ENCODE data around the gene ZDHHC3. TPM values are rescaled to one million over a fixed set of nuclear protein-coding genes. Genes with fewer than 3 reads are reported as not detected.

Gene ZDHHC3
- total RNA-seq, 1 experiment from 2014 or later = 122 TPM

- ATAC-seq (no peak), DNase-seq (no peak)
- H3K9ac ChIP-seq (ENCODE audit: low read length) = no peak overlapping the region
- peaks cover 12% of the 10 kb centered on the region; the same call in 1 of the 2 replicates for H4K20me1 ChIP-seq (ENCODE audit: low read length)
- intact Hi-C loops (cut with micrococcal nuclease) = loop anchor here (10.0 kb wide), 1 partner anchor 447 kb away; no protein-coding TSS in a partner anchor
- H3K4me1 ChIP-seq (ENCODE audit: insufficient read depth, low read length) = peaks cover 61% of the 10 kb centered on the region
- H3K36me3 ChIP-seq (ENCODE audit: low read depth, low read length) = peaks cover 4% of the 10 kb centered on the region; the same call in 1 of the 2 replicates
- no TSS peak for BruUV-seq (replicated peaks)
- POLR2A ChIA-PET (ENCODE audit: unreplicated experiment) = no interaction called here
- no peak for TF ChIP-seq EZH2 (IDR thresholded peaks at IDR 0.05; ENCODE audit: low read length, unreplicated experiment)
- no peak for TF ChIP-seq CTCF (conservative IDR thresholded peaks at IDR 0.05; ENCODE audit: low read depth, low read length)
- no peak for TF ChIP-seq EZH2phosphoT487 (IDR thresholded peaks at IDR 0.05; ENCODE audit: borderline replicate concordance, low read length)
- no peak overlapping the region for H2AFZ ChIP-seq (ENCODE audit: low read length)
- H3K4me3 ChIP-seq (ENCODE audit: low read length) = no peak overlapping the region
- CTCF ChIA-PET = no interaction called here
- no peaks in the 10 kb centered on the region for H3K9me2 ChIP-seq (replicated peaks; ENCODE audit: low read length)
- H3K27ac ChIP-seq (ENCODE audit: low read length) = no peak overlapping the region
- H3F3A ChIP-seq (ENCODE audit: low read length, unreplicated experiment) = peaks cover 4% of the 10 kb centered on the region
- H3K9me3 ChIP-seq (ENCODE audit: low read length) = no peaks in the 10 kb centered on the region
- no peak overlapping the region for H3K4me2 ChIP-seq (ENCODE audit: low read length)
- no peaks in the 10 kb centered on the region for H3K27me3 ChIP-seq (ENCODE audit: low read length)
- H3K79me2 ChIP-seq (ENCODE audit: low read length) = peaks cover 90% of the 10 kb centered on the region
Measured at GRCh38 chr3:44981751-44982150, 5.8 kb upstream of the ZDHHC3 start.

GRCh38 chr3:44981220-44981619 lies 5.2 kb upstream of the ZDHHC3 start:
- intact Hi-C loops (cut with micrococcal nuclease) = loop anchor here (10.0 kb wide), 1 partner anchor 446 kb away; no protein-coding TSS in a partner anchor
- no TSS peak for BruUV-seq (replicated peaks)
- Histone ChIP-seq H3K27me3 (ENCODE audit: low read length) (no peaks in the 10 kb centered on the region), H4K20me1 (ENCODE audit: low read length) (peaks cover 12% of the 10 kb centered on the region; the same call in 1 of the 2 replicates), H2AFZ (ENCODE audit: low read length) (no peak overlapping the region), H3K9me2 (replicated peaks; ENCODE audit: low read length) (no peaks in the 10 kb centered on the region), H3K4me3 (ENCODE audit: low read length) (no peak overlapping the region), H3K36me3 (ENCODE audit: low read depth, low read length) (peaks cover 4% of the 10 kb centered on the region; the same call in 1 of the 2 replicates), H3K4me2 (ENCODE audit: low read length) (0 out of 2 replicates have a peak overlapping the region, but pooled peaks have one; percentile 3), H3K4me1 (ENCODE audit: insufficient read depth, low read length) (peaks cover 61% of the 10 kb centered on the region), H3K9ac (ENCODE audit: low read length) (no peak overlapping the region), H3K9me3 (ENCODE audit: low read length) (no peaks in the 10 kb centered on the region), H3K79me2 (ENCODE audit: low read length) (peaks cover 91% of the 10 kb centered on the region), H3F3A (ENCODE audit: low read length, unreplicated experiment) (peaks cover 4% of the 10 kb centered on the region), H3K27ac (ENCODE audit: low read length) (no peak overlapping the region)
- peak; percentile 56 for DNase-seq
- POLR2A ChIA-PET (ENCODE audit: unreplicated experiment) = no interaction called here
- CTCF ChIA-PET = no interaction called here
- TF ChIP-seq CTCF (conservative IDR thresholded peaks at IDR 0.05; ENCODE audit: low read depth, low read length) = no peak
- no peak for TF ChIP-seq EZH2 (IDR thresholded peaks at IDR 0.05; ENCODE audit: low read length, unreplicated experiment)
- TF ChIP-seq EZH2phosphoT487 (IDR thresholded peaks at IDR 0.05; ENCODE audit: borderline replicate concordance, low read length) = no peak
- ATAC-seq = no peak

DNA sequence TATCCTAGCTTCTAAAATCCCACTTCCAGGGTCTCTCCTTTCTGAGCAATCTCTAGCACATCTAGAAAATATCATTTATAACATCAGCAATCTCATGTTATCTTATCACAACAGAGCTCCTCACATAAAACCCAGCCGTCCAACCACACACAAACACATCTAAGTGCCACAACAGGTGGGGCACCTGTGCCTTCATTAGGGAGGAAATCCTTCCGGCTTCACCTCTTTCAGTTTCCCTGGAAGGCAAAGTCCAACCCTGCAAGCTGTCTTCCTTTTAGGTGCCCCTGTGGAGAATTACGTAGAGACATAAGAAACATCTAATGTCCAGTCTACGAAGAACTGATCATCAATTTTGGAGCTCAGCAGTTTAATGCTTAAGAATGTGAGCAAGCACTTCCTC lies 1.6 kb downstream of the ZDHHC3 start:
- intact Hi-C loops (cut with micrococcal nuclease) = no loop called here
- POLR2A ChIA-PET (ENCODE audit: unreplicated experiment) = interaction anchor here (0.6 kb wide), 1 partner anchor 8 kb away, joined by 4 read pairs; no protein-coding TSS in a partner anchor
- H3K27ac ChIP-seq (ENCODE audit: low read length) = no peak overlapping the region
- peaks cover 44% of the 10 kb centered on the region for H3K4me1 ChIP-seq (ENCODE audit: insufficient read depth, low read length)
- H4K20me1 ChIP-seq (ENCODE audit: low read length) = peaks cover 14% of the 10 kb centered on the region; the same call in 1 of the 2 replicates
- H3K36me3 ChIP-seq (ENCODE audit: low read depth, low read length) = no peaks in the 10 kb centered on the region; the same call in 1 of the 2 replicates
- H3F3A ChIP-seq (ENCODE audit: low read length, unreplicated experiment) = no peaks in the 10 kb centered on the region
- CTCF ChIA-PET = no interaction called here
- TF ChIP-seq CTCF (conservative IDR thresholded peaks at IDR 0.05; ENCODE audit: low read depth, low read length) = no peak
- TF ChIP-seq EZH2phosphoT487 (IDR thresholded peaks at IDR 0.05; ENCODE audit: borderline replicate concordance, low read length) = no peak
- TF ChIP-seq EZH2 (IDR thresholded peaks at IDR 0.05; ENCODE audit: low read length, unreplicated experiment) = no peak
- BruUV-seq (replicated peaks) = no TSS peak
- H3K9me2 ChIP-seq (replicated peaks; ENCODE audit: low read length) = no peaks in the 10 kb centered on the region
- peak overlapping the region; percentile 76 for H3K4me3 ChIP-seq (ENCODE audit: low read length)
- no peak for ATAC-seq
- H3K9me3 ChIP-seq (ENCODE audit: low read length) = no peaks in the 10 kb centered on the region
- peaks cover 97% of the 10 kb centered on the region for H3K79me2 ChIP-seq (ENCODE audit: low read length)
- H3K27me3 ChIP-seq (ENCODE audit: low read length) = no peaks in the 10 kb centered on the region
- no peak for DNase-seq
- no peak overlapping the region for H2AFZ ChIP-seq (ENCODE audit: low read length)
- H3K4me2 ChIP-seq (ENCODE audit: low read length) = peak overlapping the region; percentile 83
- peak overlapping the region; percentile 91; the same call in 1 of the 2 replicates for H3K9ac ChIP-seq (ENCODE audit: low read length)

All from PC-3 (cell line).